WTC11 (cell line): ENCODE results near the gene TRAPPC3. TPM values are rescaled to one million over a fixed set of nuclear protein-coding genes. Genes with fewer than 3 reads are reported as not detected.

ENCODE experiments used
- CBFB ChIP-seq: sonication (generic); formaldehyde crosslinking; IDR thresholded peaks from 2 replicates; pipeline ENCODE4 v1.8.1; 2022; ENCODE audit warnings: mild to moderate bottlenecking, low read depth, missing genetic modification reagents
- CREB1 ChIP-seq: sonication (generic); formaldehyde crosslinking; IDR thresholded peaks from 2 replicates; pipeline ENCODE4 v1.8.0; 2023; ENCODE audit warnings: mild to moderate bottlenecking, missing genetic modification reagents
- CREM ChIP-seq: sonication (generic); formaldehyde crosslinking; IDR thresholded peaks from 2 replicates; pipeline ENCODE4 v1.8.1; 2022; ENCODE audit warnings: mild to moderate bottlenecking, missing genetic modification reagents, moderate library complexity
- CTCF ChIP-seq: fragments of 200-600 bp; IDR thresholded peaks from 2 replicates; pipeline ENCODE4 v1.8.0; 2022; ENCODE audit warnings: antibody characterized with exemption
- E2F4 ChIP-seq: sonication (generic); formaldehyde crosslinking; IDR thresholded peaks from 2 replicates; pipeline ENCODE4 v1.8.1; 2022; ENCODE audit warnings: low read depth, mild to moderate bottlenecking, moderate library complexity, missing genetic modification reagents, borderline replicate concordance
- FOXK1 ChIP-seq: sonication (generic); formaldehyde crosslinking; IDR thresholded peaks from 2 replicates; pipeline ENCODE4 v1.8.0; 2022; ENCODE audit warnings: mild to moderate bottlenecking, moderate library complexity, missing genetic modification reagents
- FOXP1 ChIP-seq: sonication (generic); formaldehyde crosslinking; IDR thresholded peaks from 2 replicates; pipeline ENCODE4 v1.8.0; 2022; ENCODE audit warnings: missing genetic modification reagents, mild to moderate bottlenecking, moderate library complexity, borderline replicate concordance
- GRHL2 ChIP-seq: fragments of 250-450 bp; sonication (Bioruptor Pico); IDR thresholded peaks from 2 replicates; pipeline ENCODE4 v1.8.0; 2022; ENCODE audit warnings: mild to moderate bottlenecking, moderate library complexity; ENCODE audit not compliant: insufficient replicate concordance, severe bottlenecking
- NFE2L1 ChIP-seq: sonication (generic); formaldehyde crosslinking; IDR thresholded peaks from 2 replicates; pipeline ENCODE4 v1.8.1; 2023; ENCODE audit warnings: missing genetic modification reagents
- PRRX2 ChIP-seq: fragments of 250-450 bp; sonication (Bioruptor Pico); IDR thresholded peaks from 2 replicates; pipeline ENCODE4 v1.8.0; 2021; ENCODE audit warnings: mild to moderate bottlenecking
- RORB ChIP-seq: fragments of 250-450 bp; sonication (Bioruptor Pico); IDR thresholded peaks from 2 replicates; pipeline ENCODE4 v1.9.0; 2021; ENCODE audit warnings: mild to moderate bottlenecking
- SOX15 ChIP-seq: fragments of 250-450 bp; sonication (Bioruptor Pico); IDR thresholded peaks from 2 replicates; pipeline ENCODE4 v1.9.0; 2021; ENCODE audit warnings: mild to moderate bottlenecking
- TCF7 ChIP-seq: sonication (generic); formaldehyde crosslinking; IDR thresholded peaks from 2 replicates; pipeline ENCODE4 v1.8.0; 2022; ENCODE audit warnings: mild to moderate bottlenecking, low read depth, missing genetic modification reagents, moderate library complexity
- TEAD1 ChIP-seq: sonication (generic); formaldehyde crosslinking; IDR thresholded peaks from 2 replicates; pipeline ENCODE4 v1.8.0; 2022; ENCODE audit warnings: mild to moderate bottlenecking, missing genetic modification reagents
- ZNF423 ChIP-seq: fragments of 250-450 bp; sonication (Bioruptor Pico); IDR thresholded peaks from 2 replicates; pipeline ENCODE4 v2.1.2; 2022; ENCODE audit warnings: mild to moderate bottlenecking, moderate library complexity
- total RNA-seq: library from RNA; stranded (reverse); gene quantifications from 3 replicates; pipeline ENCODE4 v1.2.3, GENCODE V29; 2021
- TF ChIP-seq, protein P1 (sequence below): sonication (generic); formaldehyde crosslinking; IDR thresholded peaks from 2 replicates; pipeline ENCODE4 v1.8.1; 2023; ENCODE audit warnings: mild to moderate bottlenecking, moderate library complexity, missing genetic modification reagents
- TF ChIP-seq, protein P2 (sequence below): sonication (generic); formaldehyde crosslinking; IDR thresholded peaks from 2 replicates; pipeline ENCODE4 v1.8.1; 2022; ENCODE audit warnings: low read depth, missing genetic modification reagents, borderline replicate concordance
- TF ChIP-seq, protein P3 (sequence below): sonication (generic); formaldehyde crosslinking; conservative IDR thresholded peaks from 2 replicates; pipeline ENCODE4 v1.8.1; 2022; ENCODE audit warnings: mild to moderate bottlenecking, missing genetic modification reagents
- TF ChIP-seq, protein P4 (sequence below): fragments of 250-450 bp; sonication (Bioruptor Pico); IDR thresholded peaks from 2 replicates; pipeline ENCODE4 v1.8.0; 2021; ENCODE audit warnings: mild to moderate bottlenecking
- TF ChIP-seq, protein P5 (sequence below): fragments of 250-450 bp; sonication (Bioruptor Pico); IDR thresholded peaks from 2 replicates; pipeline ENCODE4 v1.9.0; 2021; ENCODE audit warnings: mild to moderate bottlenecking, borderline replicate concordance
- TF ChIP-seq, protein P6 (sequence below): sonication (generic); formaldehyde crosslinking; IDR thresholded peaks from 2 replicates; pipeline ENCODE4 v1.8.0; 2023; ENCODE audit warnings: missing genetic modification reagents, mild to moderate bottlenecking, borderline replicate concordance

TRAPPC3 gene
- total RNA-seq, 1 experiment from 2014 or later, result 48.9 TPM

DNA sequence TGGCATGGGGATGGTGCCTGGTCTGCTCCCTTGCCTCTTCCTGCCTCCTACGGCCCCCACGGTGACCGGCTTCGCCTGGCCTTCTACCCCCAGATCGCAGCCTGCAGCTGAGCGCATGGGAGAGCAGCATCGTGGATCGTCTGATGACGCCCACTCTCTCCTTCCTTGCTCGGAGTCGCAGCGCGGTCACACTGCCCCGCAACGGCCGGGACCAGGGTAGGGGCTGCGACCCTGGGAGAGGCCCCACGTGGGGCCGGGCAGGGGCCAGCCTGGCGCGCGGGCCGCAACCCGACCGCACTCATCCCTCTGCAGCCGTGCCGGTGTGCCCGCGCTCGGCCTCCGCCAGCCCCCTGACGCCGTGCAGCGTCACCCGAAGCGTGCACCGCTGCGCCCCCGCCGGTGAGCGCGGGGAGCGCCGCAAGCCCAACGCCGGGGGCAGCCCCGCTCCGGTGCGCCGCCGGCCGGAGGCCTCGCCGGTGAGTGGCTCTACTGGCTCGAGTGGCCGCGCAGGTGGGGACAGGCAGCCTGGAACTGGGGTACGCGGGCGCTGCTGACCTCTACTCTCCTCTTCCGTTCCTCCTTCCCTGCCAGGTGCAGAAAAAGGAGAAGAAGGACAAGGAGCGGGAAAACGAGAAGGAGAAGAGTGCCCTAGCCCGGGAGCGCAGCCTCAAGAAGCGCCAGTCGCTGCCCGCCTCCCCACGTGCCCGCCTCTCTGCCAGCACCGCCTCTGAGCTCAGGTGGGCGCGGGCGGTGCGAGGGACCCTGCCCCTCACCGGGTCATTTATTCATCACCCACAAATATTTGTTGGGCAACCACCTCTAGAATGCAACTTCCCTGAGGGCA, 27.0 kb upstream of the TRAPPC3 start (continued):
- TF ChIP-seq, protein P1, sequence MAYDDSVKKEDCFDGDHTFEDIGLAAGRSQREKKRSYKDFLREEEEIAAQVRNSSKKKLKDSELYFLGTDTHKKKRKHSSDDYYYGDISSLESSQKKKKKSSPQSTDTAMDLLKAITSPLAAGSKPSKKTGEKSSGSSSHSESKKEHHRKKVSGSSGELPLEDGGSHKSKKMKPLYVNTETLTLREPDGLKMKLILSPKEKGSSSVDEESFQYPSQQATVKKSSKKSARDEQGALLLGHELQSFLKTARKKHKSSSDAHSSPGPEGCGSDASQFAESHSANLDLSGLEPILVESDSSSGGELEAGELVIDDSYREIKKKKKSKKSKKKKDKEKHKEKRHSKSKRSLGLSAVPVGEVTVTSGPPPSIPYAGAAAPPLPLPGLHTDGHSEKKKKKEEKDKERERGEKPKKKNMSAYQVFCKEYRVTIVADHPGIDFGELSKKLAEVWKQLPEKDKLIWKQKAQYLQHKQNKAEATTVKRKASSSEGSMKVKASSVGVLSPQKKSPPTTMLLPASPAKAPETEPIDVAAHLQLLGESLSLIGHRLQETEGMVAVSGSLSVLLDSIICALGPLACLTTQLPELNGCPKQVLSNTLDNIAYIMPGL (CRISPR knock-in tag), result no peak
- TF ChIP-seq, protein P2, sequence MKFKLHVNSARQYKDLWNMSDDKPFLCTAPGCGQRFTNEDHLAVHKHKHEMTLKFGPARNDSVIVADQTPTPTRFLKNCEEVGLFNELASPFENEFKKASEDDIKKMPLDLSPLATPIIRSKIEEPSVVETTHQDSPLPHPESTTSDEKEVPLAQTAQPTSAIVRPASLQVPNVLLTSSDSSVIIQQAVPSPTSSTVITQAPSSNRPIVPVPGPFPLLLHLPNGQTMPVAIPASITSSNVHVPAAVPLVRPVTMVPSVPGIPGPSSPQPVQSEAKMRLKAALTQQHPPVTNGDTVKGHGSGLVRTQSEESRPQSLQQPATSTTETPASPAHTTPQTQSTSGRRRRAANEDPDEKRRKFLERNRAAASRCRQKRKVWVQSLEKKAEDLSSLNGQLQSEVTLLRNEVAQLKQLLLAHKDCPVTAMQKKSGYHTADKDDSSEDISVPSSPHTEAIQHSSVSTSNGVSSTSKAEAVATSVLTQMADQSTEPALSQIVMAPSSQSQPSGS (CRISPR knock-in tag), result no peak
- TF ChIP-seq CREM (CRISPR knock-in tag) (peak; percentile 71), TCF7 (CRISPR knock-in tag) (no peak), CREB1 (CRISPR knock-in tag) (no peak), PRRX2 (CRISPR knock-in tag) (0 out of 2 replicates have a peak, but pooled peaks have one; percentile 7), ZNF423 (CRISPR knock-in tag) (no peak), NFE2L1 (CRISPR knock-in tag) (no peak), GRHL2 (CRISPR knock-in tag) (no peak), CTCF (peak; percentile 60; the same call in 1 of the 2 replicates), CBFB (CRISPR knock-in tag) (0 out of 2 replicates have a peak, but pooled peaks have one; percentile 72), RORB (CRISPR knock-in tag) (no peak), SOX15 (no peak), FOXK1 (0 out of 2 replicates have a peak, but pooled peaks have one; percentile 46), TEAD1 (CRISPR knock-in tag) (no peak), FOXP1 (CRISPR knock-in tag) (peak; percentile 51; the same call in 1 of the 2 replicates), E2F4 (CRISPR knock-in tag) (no peak)
- TF ChIP-seq, protein P3, sequence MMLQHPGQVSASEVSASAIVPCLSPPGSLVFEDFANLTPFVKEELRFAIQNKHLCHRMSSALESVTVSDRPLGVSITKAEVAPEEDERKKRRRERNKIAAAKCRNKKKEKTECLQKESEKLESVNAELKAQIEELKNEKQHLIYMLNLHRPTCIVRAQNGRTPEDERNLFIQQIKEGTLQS, result no peak
- TF ChIP-seq, protein P4, sequence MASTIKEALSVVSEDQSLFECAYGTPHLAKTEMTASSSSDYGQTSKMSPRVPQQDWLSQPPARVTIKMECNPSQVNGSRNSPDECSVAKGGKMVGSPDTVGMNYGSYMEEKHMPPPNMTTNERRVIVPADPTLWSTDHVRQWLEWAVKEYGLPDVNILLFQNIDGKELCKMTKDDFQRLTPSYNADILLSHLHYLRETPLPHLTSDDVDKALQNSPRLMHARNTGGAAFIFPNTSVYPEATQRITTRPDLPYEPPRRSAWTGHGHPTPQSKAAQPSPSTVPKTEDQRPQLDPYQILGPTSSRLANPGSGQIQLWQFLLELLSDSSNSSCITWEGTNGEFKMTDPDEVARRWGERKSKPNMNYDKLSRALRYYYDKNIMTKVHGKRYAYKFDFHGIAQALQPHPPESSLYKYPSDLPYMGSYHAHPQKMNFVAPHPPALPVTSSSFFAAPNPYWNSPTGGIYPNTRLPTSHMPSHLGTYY (CRISPR knock-in tag), result no peak
- TF ChIP-seq, protein P5, sequence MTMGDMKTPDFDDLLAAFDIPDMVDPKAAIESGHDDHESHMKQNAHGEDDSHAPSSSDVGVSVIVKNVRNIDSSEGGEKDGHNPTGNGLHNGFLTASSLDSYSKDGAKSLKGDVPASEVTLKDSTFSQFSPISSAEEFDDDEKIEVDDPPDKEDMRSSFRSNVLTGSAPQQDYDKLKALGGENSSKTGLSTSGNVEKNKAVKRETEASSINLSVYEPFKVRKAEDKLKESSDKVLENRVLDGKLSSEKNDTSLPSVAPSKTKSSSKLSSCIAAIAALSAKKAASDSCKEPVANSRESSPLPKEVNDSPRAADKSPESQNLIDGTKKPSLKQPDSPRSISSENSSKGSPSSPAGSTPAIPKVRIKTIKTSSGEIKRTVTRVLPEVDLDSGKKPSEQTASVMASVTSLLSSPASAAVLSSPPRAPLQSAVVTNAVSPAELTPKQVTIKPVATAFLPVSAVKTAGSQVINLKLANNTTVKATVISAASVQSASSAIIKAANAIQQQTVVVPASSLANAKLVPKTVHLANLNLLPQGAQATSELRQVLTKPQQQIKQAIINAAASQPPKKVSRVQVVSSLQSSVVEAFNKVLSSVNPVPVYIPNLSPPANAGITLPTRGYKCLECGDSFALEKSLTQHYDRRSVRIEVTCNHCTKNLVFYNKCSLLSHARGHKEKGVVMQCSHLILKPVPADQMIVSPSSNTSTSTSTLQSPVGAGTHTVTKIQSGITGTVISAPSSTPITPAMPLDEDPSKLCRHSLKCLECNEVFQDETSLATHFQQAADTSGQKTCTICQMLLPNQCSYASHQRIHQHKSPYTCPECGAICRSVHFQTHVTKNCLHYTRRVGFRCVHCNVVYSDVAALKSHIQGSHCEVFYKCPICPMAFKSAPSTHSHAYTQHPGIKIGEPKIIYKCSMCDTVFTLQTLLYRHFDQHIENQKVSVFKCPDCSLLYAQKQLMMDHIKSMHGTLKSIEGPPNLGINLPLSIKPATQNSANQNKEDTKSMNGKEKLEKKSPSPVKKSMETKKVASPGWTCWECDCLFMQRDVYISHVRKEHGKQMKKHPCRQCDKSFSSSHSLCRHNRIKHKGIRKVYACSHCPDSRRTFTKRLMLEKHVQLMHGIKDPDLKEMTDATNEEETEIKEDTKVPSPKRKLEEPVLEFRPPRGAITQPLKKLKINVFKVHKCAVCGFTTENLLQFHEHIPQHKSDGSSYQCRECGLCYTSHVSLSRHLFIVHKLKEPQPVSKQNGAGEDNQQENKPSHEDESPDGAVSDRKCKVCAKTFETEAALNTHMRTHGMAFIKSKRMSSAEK, result no peak
- TF ChIP-seq, protein P6, sequence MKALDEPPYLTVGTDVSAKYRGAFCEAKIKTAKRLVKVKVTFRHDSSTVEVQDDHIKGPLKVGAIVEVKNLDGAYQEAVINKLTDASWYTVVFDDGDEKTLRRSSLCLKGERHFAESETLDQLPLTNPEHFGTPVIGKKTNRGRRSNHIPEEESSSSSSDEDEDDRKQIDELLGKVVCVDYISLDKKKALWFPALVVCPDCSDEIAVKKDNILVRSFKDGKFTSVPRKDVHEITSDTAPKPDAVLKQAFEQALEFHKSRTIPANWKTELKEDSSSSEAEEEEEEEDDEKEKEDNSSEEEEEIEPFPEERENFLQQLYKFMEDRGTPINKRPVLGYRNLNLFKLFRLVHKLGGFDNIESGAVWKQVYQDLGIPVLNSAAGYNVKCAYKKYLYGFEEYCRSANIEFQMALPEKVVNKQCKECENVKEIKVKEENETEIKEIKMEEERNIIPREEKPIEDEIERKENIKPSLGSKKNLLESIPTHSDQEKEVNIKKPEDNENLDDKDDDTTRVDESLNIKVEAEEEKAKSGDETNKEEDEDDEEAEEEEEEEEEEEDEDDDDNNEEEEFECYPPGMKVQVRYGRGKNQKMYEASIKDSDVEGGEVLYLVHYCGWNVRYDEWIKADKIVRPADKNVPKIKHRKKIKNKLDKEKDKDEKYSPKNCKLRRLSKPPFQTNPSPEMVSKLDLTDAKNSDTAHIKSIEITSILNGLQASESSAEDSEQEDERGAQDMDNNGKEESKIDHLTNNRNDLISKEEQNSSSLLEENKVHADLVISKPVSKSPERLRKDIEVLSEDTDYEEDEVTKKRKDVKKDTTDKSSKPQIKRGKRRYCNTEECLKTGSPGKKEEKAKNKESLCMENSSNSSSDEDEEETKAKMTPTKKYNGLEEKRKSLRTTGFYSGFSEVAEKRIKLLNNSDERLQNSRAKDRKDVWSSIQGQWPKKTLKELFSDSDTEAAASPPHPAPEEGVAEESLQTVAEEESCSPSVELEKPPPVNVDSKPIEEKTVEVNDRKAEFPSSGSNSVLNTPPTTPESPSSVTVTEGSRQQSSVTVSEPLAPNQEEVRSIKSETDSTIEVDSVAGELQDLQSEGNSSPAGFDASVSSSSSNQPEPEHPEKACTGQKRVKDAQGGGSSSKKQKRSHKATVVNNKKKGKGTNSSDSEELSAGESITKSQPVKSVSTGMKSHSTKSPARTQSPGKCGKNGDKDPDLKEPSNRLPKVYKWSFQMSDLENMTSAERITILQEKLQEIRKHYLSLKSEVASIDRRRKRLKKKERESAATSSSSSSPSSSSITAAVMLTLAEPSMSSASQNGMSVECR, result no peak
